HEK293 (cell line): Measurements from ENCODE around the gene DEFB125.

ENCODE experiments used
- CTCF ChIA-PET: fragments of 350-600 bp; formaldehyde crosslinking; extraction: SDS; loops from one replicate; lab custom pipeline; 2021; ENCODE audit warnings: antibody characterized with exemption; lab: Yijun Ruan, JAX
- POLR2A ChIA-PET: fragments of 300-600 bp; formaldehyde crosslinking; extraction: SDS; loops from one replicate; lab custom pipeline; 2020; ENCODE audit warnings: antibody characterized with exemption, inconsistent platforms; lab: Yijun Ruan, JAX
- H3K27ac ChIP-seq: fragments of 200-500 bp; sonication (Bioruptor generic); 2 replicates; pipeline ENCODE4 v1.5.1; 2014; ENCODE audit warnings: low read depth, low read length, control low read depth, inconsistent platforms; ENCODE audit errors: extremely low read depth
- H3K36me3 ChIP-seq, 2 experiments: fragments of 200-500 bp in 1 of 2; sonication (Bioruptor generic) in 1 of 2; 1 replicate in 1 of 2; 2 replicates in 1 of 2; pipeline ENCODE4 v1.5.1; 2014 to 2017; ENCODE audit warnings: inconsistent platforms in 2 of 2, low read length in 2 of 2; ENCODE audit not compliant: control insufficient read depth in 2 of 2, insufficient read depth in 1 of 2
- H3K4me1 ChIP-seq: fragments of 200-500 bp; sonication (Bioruptor generic); 2 replicates; pipeline ENCODE4 v1.5.1; 2014; ENCODE audit warnings: mild to moderate bottlenecking, low read length, inconsistent platforms; ENCODE audit not compliant: control insufficient read depth, insufficient read depth
- H3K4me3 ChIP-seq: 2 replicates; pipeline ENCODE4 v1.5.1; 2011; ENCODE audit warnings: low read depth, mild to moderate bottlenecking, control low read depth, low read length, moderate library complexity
- H3K9me3 ChIP-seq: fragments of 200-500 bp; sonication (Bioruptor generic); 2 replicates; pipeline ENCODE4 v1.5.1; 2014; ENCODE audit warnings: low read depth, low read length, inconsistent platforms; ENCODE audit not compliant: control insufficient read depth, insufficient read depth
- HOXA7 ChIP-seq: sonication (generic); formaldehyde crosslinking; IDR thresholded peaks from 2 replicates; pipeline ENCODE4 v1.8.1; 2022; ENCODE audit warnings: missing genetic modification reagents, borderline replicate concordance
- KLF9 ChIP-seq: fragments of 450-650 bp; formaldehyde crosslinking; IDR thresholded peaks from 2 replicates; pipeline ENCODE4 v1.5.1; 2016; ENCODE audit warnings: missing biosample characterization, missing genetic modification characterization, low read depth
- OSR2 ChIP-seq: fragments of 450-650 bp; formaldehyde crosslinking; IDR thresholded peaks from 2 replicates; pipeline ENCODE4 v1.5.1; 2016; ENCODE audit warnings: missing biosample characterization, missing genetic modification characterization
- RBAK ChIP-seq: fragments of 450-650 bp; formaldehyde crosslinking; IDR thresholded peaks from 2 replicates; pipeline ENCODE4 v1.5.1; 2016; ENCODE audit warnings: missing biosample characterization, missing genetic modification characterization
- SETDB1 ChIP-seq: IDR thresholded peaks from one replicate; pipeline ENCODE4 v1.6.1; 2017; ENCODE audit warnings: mild to moderate bottlenecking, low read length, moderate library complexity, mixed read lengths; ENCODE audit not compliant: insufficient read length
- SP7 ChIP-seq: fragments of 450-650 bp; formaldehyde crosslinking; IDR thresholded peaks from 2 replicates; pipeline ENCODE4 v1.5.1; 2016; ENCODE audit warnings: missing biosample characterization, missing genetic modification characterization
- YY2 ChIP-seq: fragments of 450-650 bp; formaldehyde crosslinking; IDR thresholded peaks from 2 replicates; pipeline ENCODE4 v1.5.1; 2016; ENCODE audit warnings: missing biosample characterization, missing genetic modification characterization
- ZBTB10 ChIP-seq: fragments of 450-650 bp; formaldehyde crosslinking; IDR thresholded peaks from 2 replicates; pipeline ENCODE4 v1.5.1; 2016; ENCODE audit warnings: missing biosample characterization, missing genetic modification characterization
- ZFHX2 ChIP-seq: fragments of 450-650 bp; formaldehyde crosslinking; conservative IDR thresholded peaks from 2 replicates; pipeline ENCODE4 v1.5.1; 2016; ENCODE audit warnings: missing biosample characterization, missing genetic modification characterization
- ZFP3 ChIP-seq: fragments of 450-650 bp; formaldehyde crosslinking; IDR thresholded peaks from 2 replicates; pipeline ENCODE4 v1.5.1; 2016; ENCODE audit warnings: low read depth, missing biosample characterization, missing genetic modification characterization
- ZFP41 ChIP-seq: fragments of 450-650 bp; formaldehyde crosslinking; IDR thresholded peaks from 2 replicates; pipeline ENCODE4 v1.5.1; 2016; ENCODE audit warnings: missing biosample characterization, missing genetic modification characterization, borderline replicate concordance
- ZIC2 ChIP-seq: fragments of 450-650 bp; formaldehyde crosslinking; IDR thresholded peaks from 2 replicates; pipeline ENCODE4 v1.5.1; 2016; ENCODE audit warnings: missing biosample characterization, missing genetic modification characterization
- ZNF133 ChIP-seq: fragments of 450-650 bp; formaldehyde crosslinking; IDR thresholded peaks from 2 replicates; pipeline ENCODE4 v1.5.1; 2016; ENCODE audit warnings: missing biosample characterization, missing genetic modification characterization
- ZNF140 ChIP-seq: fragments of 450-650 bp; formaldehyde crosslinking; IDR thresholded peaks from 2 replicates; pipeline ENCODE4 v1.5.1; 2016; ENCODE audit warnings: missing biosample characterization, missing genetic modification characterization
- ZNF202 ChIP-seq: fragments of 450-650 bp; formaldehyde crosslinking; IDR thresholded peaks from 2 replicates; pipeline ENCODE4 v1.5.1; 2016; ENCODE audit warnings: missing biosample characterization, missing genetic modification characterization, borderline replicate concordance
- ZNF24 ChIP-seq: fragments of 450-650 bp; formaldehyde crosslinking; IDR thresholded peaks from 2 replicates; pipeline ENCODE4 v1.5.1; 2016; ENCODE audit warnings: missing biosample characterization, missing genetic modification characterization
- ZNF280D ChIP-seq: fragments of 450-650 bp; formaldehyde crosslinking; IDR thresholded peaks from 2 replicates; pipeline ENCODE4 v1.5.1; 2016; ENCODE audit warnings: missing biosample characterization, missing genetic modification characterization
- ZNF311 ChIP-seq: fragments of 450-650 bp; formaldehyde crosslinking; IDR thresholded peaks from 2 replicates; pipeline ENCODE4 v1.5.1; 2017; ENCODE audit warnings: missing biosample characterization, missing genetic modification characterization, borderline replicate concordance
- ZNF324 ChIP-seq: fragments of 450-650 bp; formaldehyde crosslinking; IDR thresholded peaks from 2 replicates; pipeline ENCODE4 v1.5.1; 2016; ENCODE audit warnings: missing biosample characterization, missing genetic modification characterization
- ZNF354C ChIP-seq: fragments of 450-650 bp; formaldehyde crosslinking; IDR thresholded peaks from 2 replicates; pipeline ENCODE4 v1.5.1; 2016; ENCODE audit warnings: missing biosample characterization, missing genetic modification characterization, low read depth, borderline replicate concordance
- ZNF404 ChIP-seq: fragments of 450-650 bp; formaldehyde crosslinking; IDR thresholded peaks from 2 replicates; pipeline ENCODE4 v1.5.1; 2017; ENCODE audit warnings: missing biosample characterization, missing genetic modification characterization
- ZNF544 ChIP-seq: fragments of 450-650 bp; formaldehyde crosslinking; IDR thresholded peaks from 2 replicates; pipeline ENCODE4 v1.5.0; 2017; ENCODE audit warnings: missing biosample characterization, missing genetic modification characterization
- ZNF580 ChIP-seq: fragments of 450-650 bp; formaldehyde crosslinking; IDR thresholded peaks from 2 replicates; pipeline ENCODE4 v1.5.1; 2016; ENCODE audit warnings: missing biosample characterization, missing genetic modification characterization
- ZNF76 ChIP-seq: fragments of 450-650 bp; formaldehyde crosslinking; IDR thresholded peaks from 2 replicates; pipeline ENCODE4; 2016; ENCODE audit warnings: low read depth, missing biosample characterization, missing genetic modification characterization, borderline replicate concordance
- TF ChIP-seq, protein P1 (sequence below): fragments of 450-650 bp; formaldehyde crosslinking; IDR thresholded peaks from 2 replicates; pipeline ENCODE4 v1.5.1; 2016; ENCODE audit warnings: missing biosample characterization, missing genetic modification characterization, low read depth

Gene DEFB125, protein sequence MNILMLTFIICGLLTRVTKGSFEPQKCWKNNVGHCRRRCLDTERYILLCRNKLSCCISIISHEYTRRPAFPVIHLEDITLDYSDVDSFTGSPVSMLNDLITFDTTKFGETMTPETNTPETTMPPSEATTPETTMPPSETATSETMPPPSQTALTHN

GRCh38 chr20:87401-87800 lies at the start of gene DEFB125:
TSS of gene DEFB125 (plus strand) at chr20:87672. CDS start at chr20:87710, 38 bp downstream.
- no peaks in the 10 kb centered on the region for H3K36me3 ChIP-seq

DNA sequence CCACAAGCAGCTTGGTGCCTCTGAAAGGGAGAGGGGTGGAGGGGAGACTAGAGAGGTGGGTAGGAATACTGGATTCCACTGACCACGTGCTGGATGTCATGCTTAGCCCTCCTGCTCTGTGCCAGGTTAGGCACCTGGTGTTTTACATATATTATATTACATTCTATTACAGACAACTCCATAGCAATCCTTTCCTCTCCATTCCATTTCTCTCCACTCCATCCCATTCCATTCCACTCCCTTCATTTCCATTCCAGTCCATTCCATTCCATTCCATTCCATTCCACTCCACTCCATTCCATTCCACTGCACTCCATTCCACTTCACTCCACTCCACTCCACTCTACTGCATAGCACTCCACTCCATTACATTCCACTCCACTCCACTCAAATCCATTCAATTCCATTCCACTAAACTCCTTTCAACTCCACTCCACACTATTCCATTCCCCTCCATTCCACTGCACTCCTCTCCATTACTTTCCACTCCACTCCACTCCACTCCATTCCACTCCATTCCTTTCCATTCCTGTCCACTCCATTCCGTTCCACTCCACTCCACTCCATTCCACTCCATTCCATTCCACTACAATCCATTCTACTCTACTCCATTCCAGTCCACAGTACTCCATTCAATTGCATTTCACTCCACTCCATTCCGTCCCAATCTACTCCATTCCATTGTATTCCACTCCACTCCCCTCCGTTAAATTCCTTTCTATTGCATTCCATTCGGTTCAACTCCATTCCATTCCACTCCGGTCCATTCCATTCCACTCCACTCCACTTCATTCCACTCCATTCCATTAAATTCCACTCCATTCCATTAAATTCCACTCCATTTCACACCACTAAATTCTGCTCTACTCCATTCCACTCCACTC lies 27.2 kb upstream of the DEFB125 start:
- no peaks in the 10 kb centered on the region for H3K4me1 ChIP-seq
- H3K27ac ChIP-seq, result no peak overlapping the region
- peaks cover 5% of the 10 kb centered on the region for H3K9me3 ChIP-seq
- CTCF ChIA-PET, result no interaction called here
- POLR2A ChIA-PET, result no interaction called here
- no peaks in the 10 kb centered on the region; a peak in 1 of 3 replicates for H3K36me3 ChIP-seq
- no peak overlapping the region for H3K4me3 ChIP-seq
- TF ChIP-seq ZNF324 (tag by site-specific recombination), result peak; percentile 59; the same call in 1 of the 2 replicates
- TF ChIP-seq ZNF404 (tag by site-specific recombination), result no peak
- TF ChIP-seq, protein P1, sequence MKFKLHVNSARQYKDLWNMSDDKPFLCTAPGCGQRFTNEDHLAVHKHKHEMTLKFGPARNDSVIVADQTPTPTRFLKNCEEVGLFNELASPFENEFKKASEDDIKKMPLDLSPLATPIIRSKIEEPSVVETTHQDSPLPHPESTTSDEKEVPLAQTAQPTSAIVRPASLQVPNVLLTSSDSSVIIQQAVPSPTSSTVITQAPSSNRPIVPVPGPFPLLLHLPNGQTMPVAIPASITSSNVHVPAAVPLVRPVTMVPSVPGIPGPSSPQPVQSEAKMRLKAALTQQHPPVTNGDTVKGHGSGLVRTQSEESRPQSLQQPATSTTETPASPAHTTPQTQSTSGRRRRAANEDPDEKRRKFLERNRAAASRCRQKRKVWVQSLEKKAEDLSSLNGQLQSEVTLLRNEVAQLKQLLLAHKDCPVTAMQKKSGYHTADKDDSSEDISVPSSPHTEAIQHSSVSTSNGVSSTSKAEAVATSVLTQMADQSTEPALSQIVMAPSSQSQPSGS (tag by site-specific recombination), result no peak
- no peak for TF ChIP-seq RBAK (tag by site-specific recombination)
- peak; percentile 77; the same call in 1 of the 2 replicates for TF ChIP-seq ZFP41 (tag by site-specific recombination)
- TF ChIP-seq ZNF24, result 0 out of 2 replicates have a peak, but pooled peaks have one; percentile 18
- peak; percentile 17; the same call in 1 of the 2 replicates for TF ChIP-seq ZFHX2 (tag by site-specific recombination)
- no peak for TF ChIP-seq KLF9 (tag by site-specific recombination)
- TF ChIP-seq OSR2 (tag by site-specific recombination), result no peak
- TF ChIP-seq HOXA7 (CRISPR knock-in tag), result no peak
- no peak for TF ChIP-seq SETDB1
- peak; percentile 42; the same call in 1 of the 2 replicates for TF ChIP-seq ZNF133 (tag by site-specific recombination)
- peak; percentile 87 for TF ChIP-seq ZNF280D (tag by site-specific recombination)
- TF ChIP-seq SP7 (tag by site-specific recombination), result no peak
- TF ChIP-seq YY2, result peak; percentile 51
- peak; percentile 72; the same call in 1 of the 2 replicates for TF ChIP-seq ZNF140 (tag by site-specific recombination)
- TF ChIP-seq ZNF202, result no peak
- TF ChIP-seq ZNF580 (tag by site-specific recombination), result no peak

More at GRCh38 chr20:87401-87800, at the start of gene DEFB125:
- ChIA-PET CTCF (interaction anchor here (0.6 kb wide), 1 partner anchor 160 kb away, joined by 4 read pairs; no protein-coding TSS in a partner anchor), POLR2A (no interaction called here)
- Histone ChIP-seq H3K9me3 (no peaks in the 10 kb centered on the region), H3K4me3 (no peak within 1 kb of the TSS), H3K27ac (no peak within 1 kb of the TSS), H3K4me1 (no peaks in the 10 kb centered on the region)
- TF ChIP-seq ZIC2 (tag by site-specific recombination) (no peak), ZNF354C (tag by site-specific recombination) (no peak), ZFP3 (no peak), ZBTB10 (no peak), ZNF544 (tag by site-specific recombination) (no peak), ZNF76 (no peak), ZNF311 (tag by site-specific recombination) (no peak)
